ENCODE results near the gene CYP4F12. TPM values are rescaled to one million over a fixed set of nuclear protein-coding genes. Genes with fewer than 3 reads are reported as not detected.

CYP4F12 gene
- total RNA-seq, 1 experiment from 2014 or later: not detected

DNA sequence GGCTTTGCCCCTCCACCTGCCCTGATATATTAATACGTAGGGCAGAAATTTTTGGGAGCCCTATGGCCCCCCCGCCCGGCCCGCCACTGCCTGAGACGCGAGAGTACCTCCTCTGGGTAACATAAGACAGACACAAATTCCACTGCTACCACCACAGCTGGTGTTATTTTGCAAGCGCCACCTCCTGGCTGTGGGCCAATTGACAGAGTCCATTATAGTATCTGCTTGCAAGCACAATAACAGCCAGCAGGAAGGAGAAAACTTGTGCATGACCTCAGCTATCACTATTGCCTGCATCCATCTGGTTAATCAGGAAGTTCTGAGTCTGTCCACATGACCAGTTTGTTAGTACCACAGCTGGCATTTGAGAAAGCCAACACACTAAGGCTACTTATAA lies 29.6 kb downstream of the CYP4F12 start:
- H3K9me3 ChIP-seq (ENCODE audit: control insufficient read depth, low read depth, low read length): peaks cover 63% of the 10 kb centered on the region
- Mint-ChIP-seq H3K36me3 (ENCODE audit: insufficient read depth in 1 of 3, low read depth in 3 of 3) (peaks cover 2 to 18% (median 10%) of the 10 kb centered on the region in 3 experiments; a peak in 4 of 7 replicates), H3K27ac (no peak overlapping the region), H3K27me3 (ENCODE audit: low read depth) (no peaks in the 10 kb centered on the region; the same call in 1 of the 2 replicates), H3K4me1 (no peaks in the 10 kb centered on the region), H3K9me3 (peaks cover 76 to 87% of the 10 kb centered on the region in 2 experiments), H3K4me3 (no peak overlapping the region)
- no peak overlapping the region for H3K9ac ChIP-seq (ENCODE audit: extremely low read depth, insufficient read length, low read length)
- no peaks in the 10 kb centered on the region for H4K20me1 ChIP-seq (ENCODE audit: control insufficient read depth, insufficient read depth, insufficient read length)
- WGBS (ENCODE audit: extremely low coverage, insufficient read length, low lambda C conversion rate): no CpG with 5 or more reads among the region's 7 CpGs
- no peak overlapping the region for H3K56ac ChIP-seq (ENCODE audit: insufficient read length, low read depth, low read length)
- no peak overlapping the region for H3K4ac ChIP-seq (ENCODE audit: low read depth, low read length)
- H4K91ac ChIP-seq (ENCODE audit: insufficient read length, low read depth, low read length): no peak overlapping the region
- no peak overlapping the region for H2BK120ac ChIP-seq (ENCODE audit: low read depth, low read length, poor library complexity, severe bottlenecking)
- H3K18ac ChIP-seq (ENCODE audit: insufficient read length, low read depth, low read length): no peak overlapping the region
- no peak overlapping the region for H3K27ac ChIP-seq (ENCODE audit: insufficient read length, low read depth, low read length)
- no peaks in the 10 kb centered on the region for H3K79me2 ChIP-seq (ENCODE audit: insufficient read depth, low read length)
- H2AK5ac ChIP-seq (ENCODE audit: insufficient read length, low read length): no peak overlapping the region
- H2BK20ac ChIP-seq (ENCODE audit: low read depth, low read length, poor library complexity, severe bottlenecking): no peak overlapping the region
- no peak overlapping the region for H3T11ph ChIP-seq (ENCODE audit: low read length)
- H3K79me1 ChIP-seq (ENCODE audit: insufficient read depth, low read depth, low read length, poor library complexity, severe bottlenecking): no peaks in the 10 kb centered on the region
- H3K27me3 ChIP-seq (ENCODE audit: insufficient read depth, low read length): no peaks in the 10 kb centered on the region
- no peak overlapping the region for H2BK15ac ChIP-seq (ENCODE audit: low read depth, low read length)
- no peak overlapping the region for H4K8ac ChIP-seq (replicated peaks; ENCODE audit: insufficient read length, low read depth, low read length)
- no peak overlapping the region for H3K4me2 ChIP-seq (ENCODE audit: insufficient read depth, insufficient read length, low read length)
- no peak overlapping the region for H3K23ac ChIP-seq (ENCODE audit: insufficient read length, low read depth, low read length)
- H2BK12ac ChIP-seq (ENCODE audit: insufficient read length, low read depth, low read length): no peak overlapping the region
- no peaks in the 10 kb centered on the region for H3K23me2 ChIP-seq (ENCODE audit: insufficient read length, low read depth, low read length, poor library complexity, severe bottlenecking)
- H3K4me1 ChIP-seq (ENCODE audit: insufficient read depth, low read length): no peaks in the 10 kb centered on the region
- H4K5ac ChIP-seq (ENCODE audit: insufficient read length, low read depth, low read length): no peak overlapping the region
- no peak overlapping the region for H3K14ac ChIP-seq (ENCODE audit: insufficient read depth, low read length)
- TF ChIP-seq, protein P1, sequence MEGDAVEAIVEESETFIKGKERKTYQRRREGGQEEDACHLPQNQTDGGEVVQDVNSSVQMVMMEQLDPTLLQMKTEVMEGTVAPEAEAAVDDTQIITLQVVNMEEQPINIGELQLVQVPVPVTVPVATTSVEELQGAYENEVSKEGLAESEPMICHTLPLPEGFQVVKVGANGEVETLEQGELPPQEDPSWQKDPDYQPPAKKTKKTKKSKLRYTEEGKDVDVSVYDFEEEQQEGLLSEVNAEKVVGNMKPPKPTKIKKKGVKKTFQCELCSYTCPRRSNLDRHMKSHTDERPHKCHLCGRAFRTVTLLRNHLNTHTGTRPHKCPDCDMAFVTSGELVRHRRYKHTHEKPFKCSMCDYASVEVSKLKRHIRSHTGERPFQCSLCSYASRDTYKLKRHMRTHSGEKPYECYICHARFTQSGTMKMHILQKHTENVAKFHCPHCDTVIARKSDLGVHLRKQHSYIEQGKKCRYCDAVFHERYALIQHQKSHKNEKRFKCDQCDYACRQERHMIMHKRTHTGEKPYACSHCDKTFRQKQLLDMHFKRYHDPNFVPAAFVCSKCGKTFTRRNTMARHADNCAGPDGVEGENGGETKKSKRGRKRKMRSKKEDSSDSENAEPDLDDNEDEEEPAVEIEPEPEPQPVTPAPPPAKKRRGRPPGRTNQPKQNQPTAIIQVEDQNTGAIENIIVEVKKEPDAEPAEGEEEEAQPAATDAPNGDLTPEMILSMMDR (conservative IDR thresholded peaks at IDR 0.05): no peak
- H2AFZ ChIP-seq (ENCODE audit: low read length): no peak overlapping the region
- DNase-seq: no peak
- no peak overlapping the region for H2BK5ac ChIP-seq (ENCODE audit: insufficient read length, low read length)

Data from H9 (cell line).